ENCODE results near the gene FGD5. TPM values are rescaled to one million over a fixed set of nuclear protein-coding genes. Genes with fewer than 3 reads are reported as not detected.

Gene FGD5
- polyA plus RNA-seq, 1 donor (not counting 4 experiments of a cell fraction or from before 2014, with no cell fraction given), result not detected

GRCh38 chr3:14852717-14853116 is 34.0 kb downstream of the FGD5 start:
- Histone ChIP-seq H3K4me3 (ENCODE audit: control insufficient read depth in 2 of 3, extremely low read depth in 1 of 3, insufficient read depth in 2 of 3, low read depth in 1 of 3, low read length in 3 of 3) (no peak overlapping the region), H3K79me2 (ENCODE audit: control insufficient read depth, insufficient read depth, low read length) (no peaks in the 10 kb centered on the region), H3K9me1 (ENCODE audit: control insufficient read depth, extremely low read depth, insufficient read depth, low read length) (no peaks in the 10 kb centered on the region), H3K27me3 (ENCODE audit: control insufficient read depth, extremely low read depth, insufficient read depth, low read length) (no peaks in the 10 kb centered on the region), H4K20me1 (ENCODE audit: control insufficient read depth, extremely low read depth, insufficient read depth, low read length) (no peaks in the 10 kb centered on the region), H3K9ac (ENCODE audit: control insufficient read depth, extremely low read depth, insufficient read depth, low read length) (no peak overlapping the region), H3K4me1 (ENCODE audit: control insufficient read depth, extremely low read depth, insufficient read depth, low read length) (peaks cover 6% of the 10 kb centered on the region), H2AFZ (ENCODE audit: control insufficient read depth, low read length) (no peak overlapping the region), H3K9me3 (ENCODE audit: control insufficient read depth, low read depth, low read length) (no peaks in the 10 kb centered on the region), H3K27ac (ENCODE audit: control insufficient read depth, insufficient read depth, low read length) (no peak overlapping the region), H3K36me3 (ENCODE audit: control insufficient read depth in 2 of 2, extremely low read depth in 1 of 2, insufficient read depth in 2 of 2, low read length in 2 of 2) (no peaks in the 10 kb centered on the region), H3K4me2 (ENCODE audit: control insufficient read depth, extremely low read depth, insufficient read depth, low read depth, low read length) (no peak overlapping the region)
- FAIRE-seq, result no peak
- DNase-seq (ENCODE audit: low read depth, low spot score), result no peak
- dilution Hi-C loops (cut with MboI; ENCODE audit: extremely low pct_ligation_motif_present, low sequenced_read_pairs), result no loop called here
- no peak for TF ChIP-seq EZH2 (IDR thresholded peaks at IDR 0.05; ENCODE audit: low read length)
- TF ChIP-seq CTCF (optimal IDR thresholded peaks at IDR 0.05 in 1 of 3, IDR thresholded peaks at IDR 0.05 in 1 of 3, conservative IDR thresholded peaks at IDR 0.05 in 1 of 3; ENCODE audit: extremely low read depth in 1 of 3, insufficient read depth in 2 of 3, low read length in 3 of 3), result no peak

DNA sequence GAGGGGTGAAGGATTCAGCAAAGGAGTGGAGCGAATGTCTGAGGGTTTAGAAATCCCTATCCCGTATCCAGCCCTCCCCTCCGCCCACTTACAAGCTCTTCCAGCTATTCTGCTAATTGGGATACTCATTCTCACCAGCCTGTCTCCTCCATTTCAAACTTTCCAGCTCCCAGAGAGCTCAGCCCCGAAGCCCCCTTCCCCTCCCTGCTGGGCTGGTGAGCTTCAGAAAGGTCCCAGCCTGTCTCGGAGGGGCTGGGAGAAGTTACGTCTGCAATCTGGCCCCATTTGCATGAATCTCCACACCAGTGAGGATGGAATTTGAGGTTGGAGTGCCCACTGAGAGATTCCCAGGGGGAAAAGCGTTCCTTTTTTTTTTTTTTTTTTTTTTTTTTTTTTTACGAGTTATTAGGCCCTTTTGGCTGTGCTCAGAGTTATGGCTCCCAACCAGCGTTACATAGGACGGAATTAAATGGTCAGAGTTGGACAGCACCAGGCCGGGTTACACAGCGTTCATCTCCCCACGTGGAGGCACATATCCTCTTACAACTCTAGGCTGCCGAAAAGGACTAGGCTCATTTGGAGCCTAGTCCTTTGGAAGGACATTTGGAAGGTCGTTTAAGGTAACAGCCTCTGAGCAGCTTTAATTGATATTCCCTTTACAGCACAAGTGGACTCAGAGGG is 34.6 kb downstream of the FGD5 start:
- Histone ChIP-seq H3K4me1 (ENCODE audit: control insufficient read depth, extremely low read depth, insufficient read depth, low read length) (no peaks in the 10 kb centered on the region), H3K4me3 (ENCODE audit: control insufficient read depth in 2 of 3, extremely low read depth in 1 of 3, insufficient read depth in 2 of 3, low read depth in 1 of 3, low read length in 3 of 3) (no peak overlapping the region), H3K79me2 (ENCODE audit: control insufficient read depth, insufficient read depth, low read length) (no peaks in the 10 kb centered on the region), H3K4me2 (ENCODE audit: control insufficient read depth, extremely low read depth, insufficient read depth, low read depth, low read length) (no peak overlapping the region), H3K9me1 (ENCODE audit: control insufficient read depth, extremely low read depth, insufficient read depth, low read length) (no peaks in the 10 kb centered on the region), H3K27me3 (ENCODE audit: control insufficient read depth, extremely low read depth, insufficient read depth, low read length) (peaks cover 2% of the 10 kb centered on the region), H3K27ac (ENCODE audit: control insufficient read depth, insufficient read depth, low read length) (no peak overlapping the region), H2AFZ (ENCODE audit: control insufficient read depth, low read length) (no peak overlapping the region), H3K9me3 (ENCODE audit: control insufficient read depth, low read depth, low read length) (no peaks in the 10 kb centered on the region), H3K36me3 (ENCODE audit: control insufficient read depth in 2 of 2, extremely low read depth in 1 of 2, insufficient read depth in 2 of 2, low read length in 2 of 2) (no peaks in the 10 kb centered on the region), H3K9ac (ENCODE audit: control insufficient read depth, extremely low read depth, insufficient read depth, low read length) (no peak overlapping the region), H4K20me1 (ENCODE audit: control insufficient read depth, extremely low read depth, insufficient read depth, low read length) (no peaks in the 10 kb centered on the region)
- dilution Hi-C loops (cut with MboI; ENCODE audit: extremely low pct_ligation_motif_present, low sequenced_read_pairs), result no loop called here
- FAIRE-seq (no peak), DNase-seq (ENCODE audit: low read depth, low spot score) (no peak)
- TF ChIP-seq CTCF (optimal IDR thresholded peaks at IDR 0.05 in 1 of 3, IDR thresholded peaks at IDR 0.05 in 1 of 3, conservative IDR thresholded peaks at IDR 0.05 in 1 of 3; ENCODE audit: extremely low read depth in 1 of 3, insufficient read depth in 2 of 3, low read length in 3 of 3), result no peak
- no peak for TF ChIP-seq EZH2 (IDR thresholded peaks at IDR 0.05; ENCODE audit: low read length)

All from keratinocyte (primary cell).